ENCODE results near the gene MORC2.
A peak's percentile ranks its signal among the peaks of the same experiment; 100 is the strongest.

Gene MORC2

DNA sequence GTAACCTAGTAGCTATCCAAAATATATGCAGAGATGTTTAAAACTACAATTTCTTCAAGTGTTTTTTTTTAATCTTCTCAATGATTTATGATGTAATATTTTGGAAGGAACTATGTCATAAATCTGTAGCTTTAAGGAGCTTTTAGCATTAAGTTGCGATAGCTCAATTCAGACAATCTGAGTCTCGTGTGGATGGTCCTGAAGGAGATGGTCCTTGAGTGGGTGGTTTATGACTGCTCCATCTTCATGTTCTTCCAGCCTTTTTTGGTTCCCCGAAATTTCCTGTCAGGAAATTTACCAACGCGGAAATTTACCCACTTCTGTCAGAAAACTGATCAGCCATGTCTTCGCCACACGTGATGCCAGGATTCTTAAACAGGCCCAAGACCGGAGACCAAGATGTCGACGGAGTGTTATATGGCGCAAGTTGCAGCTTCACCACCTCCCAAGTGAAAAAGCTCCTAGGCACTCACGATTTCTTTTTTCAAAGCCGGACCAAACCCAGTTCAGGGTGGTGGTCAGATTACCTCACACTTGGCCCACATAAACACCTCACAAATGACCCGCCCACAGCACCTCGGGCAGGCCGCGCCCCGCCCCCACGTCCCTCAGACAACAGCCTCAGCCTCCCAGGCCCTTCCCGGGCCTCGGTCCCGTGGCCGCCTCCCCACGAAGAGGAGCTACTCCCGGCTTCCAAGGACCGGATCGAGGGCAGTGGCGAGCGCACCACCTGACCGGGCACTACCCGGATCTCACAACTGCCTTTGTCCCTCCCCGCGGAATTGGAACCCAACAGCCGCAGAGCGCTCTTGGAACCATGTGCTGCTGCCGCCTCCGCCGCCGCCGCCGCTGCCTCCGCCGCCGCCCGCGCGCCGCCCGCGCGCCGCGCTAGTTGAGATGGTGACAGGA, at the start of gene MORC2:
Gene MORC2 (minus strand): TSS at position 760 of the 909 bp plus-strand sequence. CDS start 885 bp downstream, outside the sequence.
- DNase-seq (ENCODE audit: extremely low spot score, insufficient read length, low read depth) (peak; percentile 22), FAIRE-seq (no peak)

DNA sequence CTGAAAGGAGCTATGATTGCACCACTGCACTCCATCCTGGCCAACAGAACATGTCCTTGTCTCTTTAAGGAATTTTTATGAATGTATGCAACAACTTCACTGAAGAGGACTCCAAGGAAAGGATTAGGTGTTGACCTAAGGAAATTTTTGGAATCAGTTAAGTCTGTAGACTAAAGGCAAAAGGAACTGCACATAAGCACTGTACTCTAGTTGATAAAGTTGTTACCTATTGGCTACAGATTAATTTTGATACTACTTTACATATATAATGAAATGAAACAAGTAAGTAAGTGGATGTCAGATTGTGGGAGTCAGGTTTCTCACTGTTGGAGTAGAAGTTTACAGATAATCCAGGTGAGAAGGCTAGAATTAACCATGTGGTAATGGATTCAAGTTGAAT, 37.0 kb upstream of the MORC2 start:
- FAIRE-seq, result no peak

DNA sequence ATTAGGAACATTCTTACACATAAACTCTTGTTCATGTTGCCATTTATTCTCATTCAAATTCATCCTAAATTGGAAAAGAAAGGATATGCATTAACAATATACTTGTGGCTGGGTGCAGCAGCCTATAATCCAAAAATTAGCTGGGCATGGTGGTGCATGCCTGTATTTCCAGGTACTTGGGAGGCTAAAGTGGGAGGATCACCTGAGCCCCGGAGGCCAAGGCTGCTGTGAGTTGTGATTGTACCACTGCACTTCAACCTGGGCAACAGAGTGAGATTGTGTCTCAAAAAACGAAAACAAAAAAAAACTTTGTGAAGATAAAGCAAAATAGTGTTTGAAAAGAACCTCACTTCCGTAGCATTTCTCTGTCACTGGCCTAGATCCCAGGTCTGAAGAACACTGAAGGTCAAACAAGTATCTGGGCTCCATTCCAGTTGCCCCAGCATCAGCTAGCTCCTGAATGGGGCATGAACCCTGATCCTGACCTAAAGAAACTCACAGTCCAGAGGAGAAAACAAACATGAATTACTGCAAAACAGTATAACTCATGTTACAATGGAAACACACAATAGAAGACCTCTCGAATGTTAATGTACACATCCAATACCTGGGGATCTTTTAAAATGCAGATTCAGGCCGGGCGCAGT, 32.7 kb upstream of the MORC2 start:
- FAIRE-seq (no peak), DNase-seq (ENCODE audit: extremely low spot score, insufficient read length, low read depth) (no peak)

More for the DNA sequence above, 37.0 kb upstream of the MORC2 start:
- DNase-seq (ENCODE audit: extremely low spot score, insufficient read length, low read depth), result no peak

DNA sequence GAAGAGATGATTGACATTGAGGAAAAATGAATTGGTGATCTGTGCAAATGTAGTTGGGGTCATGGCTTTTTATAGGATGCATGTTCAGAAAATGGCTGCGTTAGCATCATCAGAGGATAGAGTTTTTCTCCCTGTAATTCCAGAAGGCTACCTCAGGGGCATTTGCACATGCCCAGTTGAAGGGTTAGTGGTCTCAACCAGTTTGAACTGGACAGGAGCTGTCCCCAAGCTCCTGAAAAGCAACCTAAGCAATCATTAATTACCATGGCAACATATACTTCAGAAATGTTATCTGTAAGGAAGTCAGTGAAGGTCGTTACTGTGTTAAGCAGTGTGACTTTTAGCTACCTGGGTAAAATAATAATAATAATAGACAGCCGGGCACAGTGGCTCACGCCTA, 29.8 kb upstream of the MORC2 start:
- DNase-seq (ENCODE audit: extremely low spot score, insufficient read length, low read depth) (no peak), FAIRE-seq (no peak)

DNA sequence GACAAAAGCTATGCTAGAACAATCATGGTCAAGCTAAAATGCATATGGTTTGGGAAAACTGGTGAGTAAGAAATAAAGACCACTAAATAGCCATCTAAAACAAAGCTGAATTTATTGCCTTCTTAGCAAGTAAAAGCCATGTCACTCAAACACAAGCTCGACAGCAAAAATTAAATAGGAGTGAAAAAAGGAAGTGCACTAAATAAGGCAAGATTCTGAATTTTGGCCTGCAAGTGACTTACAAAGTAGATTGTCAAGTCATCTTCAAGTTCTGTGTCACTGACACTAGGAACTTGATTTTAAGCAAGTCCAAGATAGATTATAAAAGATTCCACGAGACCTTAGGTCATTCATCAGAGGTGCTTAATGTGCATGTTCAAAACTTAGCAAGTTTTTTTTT, 27.9 kb upstream of the MORC2 start:
- FAIRE-seq (peak; percentile 18), DNase-seq (ENCODE audit: extremely low spot score, insufficient read length, low read depth) (no peak)

DNA sequence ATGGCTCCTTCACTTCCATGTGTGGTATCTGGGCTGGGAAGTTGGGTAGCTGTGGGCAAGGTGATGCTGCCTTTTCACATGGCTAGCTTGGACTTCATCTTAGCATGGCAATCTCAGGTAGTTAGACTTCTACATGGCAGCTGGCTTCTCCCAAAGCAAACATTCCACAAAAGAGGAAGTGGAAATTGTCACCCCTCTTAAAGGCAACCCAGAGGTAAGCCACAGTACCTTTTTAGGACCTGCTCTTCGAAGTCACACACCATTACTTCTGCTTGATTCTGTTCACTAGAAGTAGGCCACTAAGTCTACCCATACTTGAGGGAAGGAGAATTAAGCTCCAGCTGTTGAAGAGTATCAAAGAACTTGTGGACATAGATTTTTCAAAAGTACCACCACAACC, 26.4 kb upstream of the MORC2 start:
- FAIRE-seq (peak; percentile 53), DNase-seq (ENCODE audit: extremely low spot score, insufficient read length, low read depth) (no peak)

DNA sequence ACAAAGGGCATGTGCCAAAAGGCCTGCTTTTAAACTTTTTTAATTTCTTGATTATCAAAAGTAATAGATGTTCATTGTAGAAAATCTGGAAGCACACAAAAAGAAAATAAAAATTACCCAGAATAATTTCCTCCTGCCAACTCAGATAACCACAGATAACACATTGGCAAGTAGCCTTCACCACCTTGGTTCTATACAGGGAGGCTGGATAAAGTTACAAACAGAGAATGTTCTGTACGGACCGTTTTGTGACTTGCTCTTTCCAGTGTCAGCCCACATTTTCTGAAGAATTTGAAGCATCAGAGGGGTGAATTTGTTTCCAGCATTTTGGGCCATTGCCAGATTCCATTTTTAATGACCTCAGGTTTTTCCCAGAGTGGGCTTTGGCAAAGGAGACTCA, 24.0 kb upstream of the MORC2 start:
- no peak for FAIRE-seq
- DNase-seq (ENCODE audit: extremely low spot score, insufficient read length, low read depth), result no peak

DNA sequence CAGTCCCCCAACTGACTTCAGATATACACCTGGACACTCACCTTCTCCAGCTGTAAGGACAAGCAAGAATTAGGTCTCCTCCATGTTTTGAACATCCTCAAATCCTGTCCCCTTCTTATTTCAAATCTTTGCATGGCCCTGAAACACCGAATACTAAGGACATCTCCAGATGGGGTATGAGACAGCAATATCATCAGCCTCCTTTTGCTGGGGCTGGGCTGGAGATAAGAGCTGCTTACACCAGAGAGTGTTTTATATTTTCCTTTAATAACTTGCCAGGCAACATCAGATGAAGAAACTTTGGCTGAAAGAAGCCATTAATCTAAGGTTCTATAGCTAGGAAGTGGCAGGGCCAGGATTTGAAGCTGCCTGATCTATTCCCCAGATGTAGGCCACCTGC, 22.1 kb upstream of the MORC2 start:
- FAIRE-seq (no peak), DNase-seq (ENCODE audit: extremely low spot score, insufficient read length, low read depth) (no peak)

DNA sequence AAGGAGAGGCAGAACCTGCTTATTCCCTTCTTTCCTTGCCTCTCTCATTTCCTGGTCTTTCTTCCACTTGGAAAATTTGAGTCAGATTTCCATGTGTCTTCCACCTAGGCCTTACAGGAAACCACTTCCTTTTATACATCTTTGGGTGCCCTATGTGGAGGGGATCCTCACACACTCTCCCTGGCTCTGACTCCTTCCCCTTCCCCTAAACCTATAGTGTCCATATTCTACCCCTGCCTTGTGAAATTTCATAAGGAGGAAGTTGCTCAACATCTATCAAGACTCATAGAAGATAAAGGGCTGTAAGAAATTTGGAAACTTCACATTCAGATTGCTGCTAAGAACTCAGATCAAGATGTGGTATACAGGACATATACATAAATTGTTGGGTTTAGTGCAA, 20.9 kb upstream of the MORC2 start:
- FAIRE-seq (no peak), DNase-seq (ENCODE audit: extremely low spot score, insufficient read length, low read depth) (no peak)

DNA sequence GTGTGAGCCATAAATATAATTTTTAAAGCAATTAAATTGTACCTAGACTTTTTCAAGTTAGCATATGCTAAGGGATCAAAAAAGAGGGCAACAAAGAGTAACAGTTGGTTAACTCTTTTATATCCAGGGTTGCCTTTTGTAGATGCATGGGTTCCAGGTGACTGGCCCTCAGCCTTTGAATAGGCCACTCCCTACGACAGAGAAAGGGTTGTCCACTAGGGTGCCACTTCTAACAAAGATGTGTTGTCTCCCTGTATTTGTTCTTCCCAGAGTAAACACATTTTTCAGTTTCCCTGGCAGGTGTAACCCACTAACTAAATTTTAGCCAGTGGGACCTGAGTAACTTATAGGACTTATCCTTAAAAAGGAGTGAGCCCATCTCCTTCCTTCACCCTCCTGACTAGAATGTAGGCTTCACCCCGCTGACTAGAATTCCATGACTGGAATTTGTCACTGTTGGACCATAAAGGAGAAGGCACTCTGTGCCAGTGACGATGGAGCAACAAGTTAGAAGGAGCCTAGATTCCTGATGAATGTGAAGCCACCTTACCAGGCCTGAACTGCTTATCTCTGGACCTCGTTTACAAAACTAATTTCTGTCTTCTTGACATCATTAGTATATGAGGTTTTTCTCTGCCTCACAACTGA, 17.1 kb upstream of the MORC2 start:
- no peak for DNase-seq (ENCODE audit: extremely low spot score, insufficient read length, low read depth)

DNA sequence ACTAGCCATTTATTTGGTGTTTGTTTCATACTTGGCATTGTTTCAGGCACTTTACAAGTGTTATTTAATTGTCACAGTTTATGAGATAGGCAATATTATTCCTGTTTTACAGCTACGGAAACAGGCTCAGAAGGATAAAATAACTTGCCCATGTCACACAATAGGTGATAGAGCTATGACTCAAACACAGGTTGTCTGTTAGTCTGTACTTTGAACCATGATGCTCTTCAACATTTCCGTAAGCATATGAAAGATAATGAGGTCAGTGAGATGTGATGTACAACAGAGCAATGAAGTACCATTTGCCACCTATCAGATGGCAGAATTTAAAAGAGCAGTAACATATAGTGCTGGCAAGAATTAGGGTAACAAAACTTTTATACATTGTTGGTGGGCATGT, 15.7 kb upstream of the MORC2 start:
- no peak for DNase-seq (ENCODE audit: extremely low spot score, insufficient read length, low read depth)
- FAIRE-seq, result no peak

More for the DNA sequence above, 17.1 kb upstream of the MORC2 start:
- FAIRE-seq, result no peak

DNA sequence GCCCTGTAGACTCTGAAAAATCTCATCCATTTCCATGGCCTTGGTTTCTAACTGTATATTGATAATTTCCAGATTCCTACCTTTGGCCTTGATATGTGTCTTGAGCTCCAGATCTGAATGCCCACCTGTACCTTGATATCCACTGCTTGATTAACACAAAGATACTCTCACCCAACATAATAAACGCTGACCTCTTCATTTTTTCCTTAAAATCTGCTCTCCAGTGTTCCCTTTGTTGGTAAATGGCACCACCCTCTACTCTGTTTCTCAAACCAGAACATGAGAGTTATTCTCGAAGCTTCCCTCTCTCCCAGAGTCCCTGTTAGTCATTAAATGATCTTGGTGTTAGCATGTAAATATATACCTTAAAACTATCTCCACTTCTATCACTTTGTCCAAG, 13.9 kb upstream of the MORC2 start:
- no peak for FAIRE-seq
- DNase-seq (ENCODE audit: extremely low spot score, insufficient read length, low read depth), result no peak

DNA sequence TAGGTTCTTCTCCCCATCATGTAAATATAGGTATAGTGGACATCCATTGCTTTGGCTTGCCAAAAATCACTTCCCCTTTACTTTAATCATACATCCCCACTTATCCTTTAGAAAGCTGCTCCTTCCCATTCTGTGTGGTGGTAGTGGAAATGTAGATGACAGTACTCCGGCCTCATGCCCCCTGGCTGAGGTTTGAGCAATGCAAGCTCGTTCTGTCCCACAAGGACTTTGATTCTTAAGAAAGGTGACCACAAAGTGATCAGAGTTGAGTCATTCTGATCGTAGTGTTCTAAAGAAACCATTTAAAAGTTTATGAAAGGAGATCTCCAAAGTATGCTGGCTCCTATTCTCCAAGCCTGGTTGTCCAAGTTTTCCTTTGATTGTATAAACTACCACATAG, 11.4 kb upstream of the MORC2 start:
- FAIRE-seq, result no peak
- no peak for DNase-seq (ENCODE audit: extremely low spot score, insufficient read length, low read depth)

DNA sequence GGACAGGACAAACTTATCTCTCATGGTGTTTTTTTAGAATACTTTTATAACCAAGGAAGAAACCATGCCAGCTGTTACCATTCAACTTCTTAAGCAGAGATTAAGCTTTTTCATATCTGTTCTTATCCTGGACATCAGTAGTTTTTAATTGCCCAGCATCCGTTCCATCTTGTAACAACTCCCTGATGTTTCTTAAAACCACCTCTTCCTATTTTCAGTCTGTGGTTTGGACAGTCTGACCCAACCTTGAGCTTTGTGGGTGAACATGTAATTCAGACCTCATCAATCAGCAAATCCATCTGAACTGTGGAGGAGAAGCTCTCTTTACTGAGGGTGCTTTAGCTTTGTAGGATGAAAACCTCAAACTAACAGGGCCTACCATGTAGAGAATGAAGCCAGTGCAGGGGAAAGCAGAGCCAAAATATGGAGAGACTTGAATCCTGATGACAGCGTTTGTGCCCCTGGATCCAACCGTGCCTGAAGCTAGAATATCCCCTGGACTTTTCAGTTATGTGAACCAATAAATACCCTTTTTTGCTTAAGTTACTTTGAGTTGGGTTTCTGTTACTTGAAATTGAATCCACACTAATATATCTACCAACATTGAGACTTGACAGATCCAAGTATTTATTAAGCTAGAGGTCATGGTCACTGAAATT, 9.9 kb upstream of the MORC2 start:
- FAIRE-seq (no peak), DNase-seq (ENCODE audit: extremely low spot score, insufficient read length, low read depth) (no peak)

DNA sequence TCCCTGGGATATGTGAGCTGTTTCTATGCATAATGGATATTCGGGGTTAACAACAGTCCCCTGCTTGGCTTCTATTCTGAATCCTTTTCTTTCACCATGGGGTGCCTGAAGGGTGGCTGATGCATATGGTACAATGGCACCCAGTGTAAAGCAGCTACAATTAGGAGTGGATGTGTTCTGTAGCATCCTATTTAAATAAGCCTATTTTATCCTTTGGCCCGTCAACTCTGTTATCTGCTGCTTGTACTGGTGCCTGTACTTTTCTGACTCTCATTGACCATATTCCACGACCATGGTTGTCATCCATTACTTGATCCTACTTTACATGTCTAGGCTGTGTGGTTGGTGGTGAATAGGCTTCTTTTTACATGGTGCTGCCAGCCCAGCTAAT, 1.8 kb upstream of the MORC2 start:
- FAIRE-seq, result no peak
- no peak for DNase-seq (ENCODE audit: extremely low spot score, insufficient read length, low read depth)

DNA sequence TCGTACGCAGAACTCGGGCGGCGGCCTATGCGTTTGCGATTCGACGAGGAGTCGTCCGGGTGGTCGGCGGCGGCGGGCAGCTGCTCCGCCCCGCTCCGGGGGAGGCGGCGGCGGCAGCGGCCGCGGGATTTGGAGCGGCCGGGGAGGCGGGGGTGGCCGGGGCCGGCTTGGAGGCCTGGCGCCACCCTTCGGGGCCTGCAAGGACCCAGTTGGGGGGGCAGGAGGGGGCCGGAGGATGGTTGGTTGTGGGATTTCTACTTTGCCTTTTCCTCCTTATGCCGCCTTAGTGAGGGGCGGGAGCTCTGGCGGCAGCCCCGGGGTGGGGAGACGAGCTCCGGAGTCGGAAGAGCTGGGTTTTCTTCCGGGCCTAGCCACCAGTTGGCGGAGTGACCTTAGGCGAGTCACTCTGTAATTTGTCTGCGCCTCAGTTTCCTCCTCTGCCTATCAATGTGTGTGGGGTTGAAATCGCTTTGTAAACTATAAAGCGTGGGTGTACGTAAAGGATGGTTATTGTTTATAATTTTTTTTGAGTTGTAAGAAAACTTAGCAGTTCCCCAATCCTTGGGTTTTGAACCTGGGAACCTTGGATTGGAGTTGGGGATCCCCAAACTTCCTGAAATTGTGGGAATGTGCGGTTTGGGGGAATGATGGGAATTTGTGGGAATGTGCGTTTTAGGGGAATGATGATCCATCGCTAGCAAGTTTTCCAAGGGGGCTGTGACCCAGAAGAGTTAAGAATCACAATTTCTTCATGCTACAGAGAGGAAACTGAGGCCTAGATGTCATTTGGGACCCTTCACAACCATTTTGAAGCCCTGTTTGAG, 1.2 kb upstream of the MORC2 start:
- peak; percentile 8 for DNase-seq (ENCODE audit: extremely low spot score, insufficient read length, low read depth)

DNA sequence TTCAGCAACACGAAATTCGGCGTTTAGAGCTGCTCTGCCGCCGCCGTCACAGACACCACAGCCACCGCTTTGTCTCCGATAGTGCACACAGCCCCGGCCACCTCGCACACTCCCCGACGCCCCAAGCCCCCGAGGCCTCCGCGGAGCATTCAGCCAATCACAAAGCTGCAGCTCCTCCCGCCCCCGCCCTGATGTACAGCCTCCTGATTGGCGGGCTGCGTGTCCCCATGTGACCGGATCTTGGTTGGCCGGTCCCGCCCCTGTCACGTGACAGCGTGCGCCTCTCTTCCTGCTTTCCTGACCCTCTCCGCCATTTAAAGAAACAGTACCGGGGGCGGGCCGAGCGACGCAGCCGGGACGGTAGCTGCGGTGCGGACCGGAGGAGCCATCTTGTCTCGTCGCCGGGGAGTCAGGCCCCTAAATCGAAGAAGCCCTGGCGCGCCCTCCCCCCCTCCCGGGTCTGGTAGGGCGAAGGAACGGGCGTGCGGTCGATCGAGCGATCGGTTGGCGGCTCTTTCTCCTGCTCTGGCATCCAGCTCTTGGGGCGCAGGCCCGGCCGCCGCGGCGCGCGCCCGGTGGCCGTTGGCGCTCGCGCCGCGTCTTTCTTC, 454 bp upstream of the MORC2 start, which contains the start of gene TUG1:
Gene TUG1 (plus strand): TSS at position 342 of the 608 bp plus-strand sequence.
- peak; percentile 98 for FAIRE-seq

More for the DNA sequence above, 1.2 kb upstream of the MORC2 start:
- peak; percentile 63 for FAIRE-seq

DNA sequence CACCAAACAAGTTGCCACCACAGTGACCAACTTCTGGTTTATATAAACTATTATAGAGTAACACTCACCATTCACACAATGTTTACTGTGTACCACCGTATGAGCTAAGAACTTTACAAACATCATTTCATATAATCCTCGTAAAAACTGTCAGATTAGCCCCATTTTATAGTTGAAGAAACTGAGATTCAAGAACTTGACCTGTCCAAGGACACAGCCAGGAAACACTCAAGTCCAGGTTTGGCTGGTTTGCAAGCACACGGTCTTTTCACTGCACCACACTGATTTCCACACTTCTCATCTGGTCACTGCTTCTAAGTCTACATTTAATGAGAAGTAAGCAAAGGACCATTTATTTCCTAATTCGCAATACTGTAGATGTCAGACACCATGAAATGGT, 3.7 kb downstream of the MORC2 start:
- no peak for FAIRE-seq
- DNase-seq (ENCODE audit: extremely low spot score, insufficient read length, low read depth), result no peak

More for the DNA sequence above, 454 bp upstream of the MORC2 start, which contains the start of gene TUG1:
- DNase-seq (ENCODE audit: extremely low spot score, insufficient read length, low read depth), result peak; percentile 99

DNA sequence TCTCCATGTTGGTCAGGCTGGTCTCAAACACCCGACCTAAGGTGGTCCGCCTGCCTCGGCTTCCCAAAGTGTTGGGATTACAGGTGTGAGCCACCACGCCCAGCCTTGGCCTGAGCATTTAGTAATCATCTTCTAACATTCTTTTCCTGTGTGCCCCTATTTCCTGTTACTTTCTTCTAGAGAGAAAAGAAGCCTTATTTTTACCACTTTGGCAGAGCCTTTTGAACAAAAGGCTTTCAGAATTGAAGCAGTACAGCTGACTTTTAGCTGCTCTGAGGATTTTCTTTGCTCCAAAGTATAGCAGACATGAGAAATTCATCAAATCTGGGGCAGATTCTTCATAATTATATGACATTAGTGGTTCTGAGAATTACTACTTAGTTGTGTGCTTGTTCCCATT, 13.4 kb downstream of the MORC2 start:
- DNase-seq (ENCODE audit: extremely low spot score, insufficient read length, low read depth) (no peak), FAIRE-seq (no peak)

Measured in GM18507 (cell line).